IMR-90 (cell line): ENCODE results near the gene TMEM62. TPM values are rescaled to one million over a fixed set of nuclear protein-coding genes. Genes with fewer than 3 reads are reported as not detected.

ENCODE experiments used
- ATAC-seq: fragments of 200-7000 bp; cut with Tn5 transposase; 2 replicates; pipeline ENCODE4 v1.9.1; 2020; ENCODE audit warnings: low read depth, mild to moderate bottlenecking, moderate library complexity
- BruUV-seq: library from RNA; stranded (reverse); fragments of 400-500 nt; replicated peaks from 2 replicates; lab custom pipeline; 2021; lab: Mats Ljungman, UMichigan
- CTCF ChIA-PET: fragments of 300-600 bp; formaldehyde crosslinking; extraction: SDS; loops from one replicate; lab custom pipeline; 2021; ENCODE audit warnings: antibody characterized with exemption; lab: Yijun Ruan, JAX
- POLR2A ChIA-PET: fragments of 300-600 bp; sonication (Branson Sonifier 250); formaldehyde crosslinking; loops from one replicate; lab custom pipeline; 2022; ENCODE audit warnings: antibody characterized with exemption; ENCODE audit not compliant: unreplicated experiment; lab: Charles Lee
- DNase-seq: peaks from one replicate; pipeline ENCODE4 v3.0.0; 2013
- H2AFZ ChIP-seq: replicated peaks from 2 replicates; pipeline ENCODE3; 2013; ENCODE audit warnings: low read length, mild to moderate bottlenecking; ENCODE audit not compliant: poor library complexity
- H2AK5ac ChIP-seq: 2 replicates; pipeline ENCODE4 v1.6.1; 2013; ENCODE audit warnings: low read depth, low read length, inconsistent platforms
- H2AK9ac ChIP-seq: replicated peaks from 2 replicates; pipeline ENCODE3; 2013; ENCODE audit warnings: mild to moderate bottlenecking, low read depth, low read length, moderate library complexity; ENCODE audit not compliant: poor library complexity
- H2BK120ac ChIP-seq: 2 replicates; pipeline ENCODE4 v1.6.1; 2013; ENCODE audit warnings: low read depth, low read length, inconsistent platforms
- H2BK15ac ChIP-seq: 3 replicates; pipeline ENCODE4 v1.6.1; 2013; ENCODE audit warnings: low read depth, low read length, inconsistent platforms
- H2BK20ac ChIP-seq: 2 replicates; pipeline ENCODE4 v1.6.1; 2013; ENCODE audit warnings: low read depth, mild to moderate bottlenecking, inconsistent platforms, low read length, moderate library complexity
- H2BK5ac ChIP-seq: 2 replicates; pipeline ENCODE4 v1.6.1; 2013; ENCODE audit warnings: mild to moderate bottlenecking, low read depth, low read length, inconsistent platforms; ENCODE audit not compliant: poor library complexity, severe bottlenecking
- H3K14ac ChIP-seq: replicated peaks from 2 replicates; pipeline ENCODE4 v1.6.1; 2013; ENCODE audit warnings: low read depth, low read length, inconsistent platforms
- H3K18ac ChIP-seq: 2 replicates; pipeline ENCODE4 v1.6.1; 2013; ENCODE audit warnings: low read depth, low read length, control low read depth
- H3K23ac ChIP-seq: 2 replicates; pipeline ENCODE4 v1.6.1; 2013; ENCODE audit warnings: low read depth, low read length, inconsistent platforms
- H3K27ac ChIP-seq: 2 replicates; pipeline ENCODE4 v1.5.1; 2013; ENCODE audit warnings: mild to moderate bottlenecking, control low read depth, low read length; ENCODE audit not compliant: insufficient read depth
- H3K27me3 ChIP-seq: 2 replicates; pipeline ENCODE4 v1.6.1; 2013; ENCODE audit warnings: low read length; ENCODE audit not compliant: control insufficient read depth, insufficient read depth
- H3K36me3 ChIP-seq: 2 replicates; pipeline ENCODE4 v1.6.1; 2013; ENCODE audit warnings: low read length, mixed read lengths; ENCODE audit not compliant: control insufficient read depth, insufficient read depth
- H3K4ac ChIP-seq: 2 replicates; pipeline ENCODE4 v1.6.1; 2013; ENCODE audit warnings: low read depth, low read length, inconsistent platforms
- H3K4me1 ChIP-seq: 2 replicates; pipeline ENCODE4 v1.6.1; 2013; ENCODE audit warnings: low read length, mixed read lengths; ENCODE audit not compliant: control insufficient read depth, insufficient read depth
- H3K4me2 ChIP-seq: 2 replicates; pipeline ENCODE4 v1.6.1; 2013; ENCODE audit warnings: low read depth, mild to moderate bottlenecking, control low read depth, low read length, moderate library complexity
- H3K4me3 ChIP-seq: 2 replicates; pipeline ENCODE4 v1.5.1; 2013; ENCODE audit warnings: low read depth, mild to moderate bottlenecking, control low read depth, low read length, moderate library complexity; ENCODE audit not compliant: insufficient read depth
- H3K56ac ChIP-seq: 2 replicates; pipeline ENCODE4 v1.6.1; 2013; ENCODE audit warnings: low read length, inconsistent platforms; ENCODE audit not compliant: insufficient read depth; ENCODE audit errors: extremely low read depth
- H3K79me1 ChIP-seq, 2 experiments: 2 replicates each; pipeline ENCODE4 v1.6.1; 2013; ENCODE audit warnings: low read length in 2 of 2, inconsistent platforms in 1 of 2, low read depth in 1 of 2
- H3K9ac ChIP-seq: 2 replicates; pipeline ENCODE4 v1.6.1; 2013; ENCODE audit warnings: low read depth, low read length, control low read depth
- H3K9me1 ChIP-seq: 2 replicates; pipeline ENCODE4 v1.6.1; 2013; ENCODE audit warnings: low read length, inconsistent platforms; ENCODE audit not compliant: insufficient read depth
- H3K9me3 ChIP-seq: 2 replicates; pipeline ENCODE4 v1.6.1; 2013; ENCODE audit warnings: low read length; ENCODE audit not compliant: control insufficient read depth, insufficient read depth
- H4K20me1 ChIP-seq: 2 replicates; pipeline ENCODE4 v1.6.1; 2013; ENCODE audit warnings: low read length, inconsistent platforms; ENCODE audit not compliant: insufficient read depth
- H4K5ac ChIP-seq: 2 replicates; pipeline ENCODE4 v1.6.1; 2013; ENCODE audit warnings: mild to moderate bottlenecking, low read depth, low read length, control low read depth
- H4K8ac ChIP-seq, 2 experiments: 2 replicates each; pipeline ENCODE4 v1.6.1; 2013; ENCODE audit warnings: low read depth in 2 of 2, low read length in 2 of 2, control low read depth in 1 of 2, inconsistent platforms in 1 of 2
- H4K91ac ChIP-seq: 2 replicates; pipeline ENCODE4 v1.6.1; 2013; ENCODE audit warnings: low read depth, low read length, inconsistent platforms; ENCODE audit not compliant: insufficient read depth
- BHLHE40 ChIP-seq: fragments of 150-350 bp; IDR thresholded peaks from 2 replicates; pipeline ENCODE4 v1.6.1; 2016; ENCODE audit warnings: mild to moderate bottlenecking, low read depth, low read length
- CEBPB ChIP-seq: IDR thresholded peaks from 2 replicates; pipeline ENCODE4 v1.6.1; 2012; ENCODE audit warnings: low read depth, low read length, improper control_type of control experiment
- CHD1 ChIP-seq: IDR thresholded peaks from 2 replicates; pipeline ENCODE4 v1.6.1; 2012; ENCODE audit warnings: low read depth, low read length, improper control_type of control experiment
- FOS ChIP-seq: fragments of 150-350 bp; IDR thresholded peaks from 2 replicates; pipeline ENCODE4 v1.6.1; 2016; ENCODE audit warnings: low read depth, low read length
- MAFK ChIP-seq: IDR thresholded peaks from 2 replicates; pipeline ENCODE4 v1.6.1; 2012; ENCODE audit warnings: low read depth, low read length, improper control_type of control experiment
- MAZ ChIP-seq: IDR thresholded peaks from 2 replicates; pipeline ENCODE4 v1.6.1; 2012; ENCODE audit warnings: low read depth, mild to moderate bottlenecking, low read length, improper control_type of control experiment, moderate library complexity, borderline replicate concordance
- MXI1 ChIP-seq: IDR thresholded peaks from 2 replicates; pipeline ENCODE4 v1.6.1; 2012; ENCODE audit warnings: low read depth, mild to moderate bottlenecking, low read length, moderate library complexity, borderline replicate concordance
- NFE2L2 ChIP-seq: fragments of 150-350 bp; IDR thresholded peaks from 2 replicates; pipeline ENCODE4 v1.6.1; 2016; ENCODE audit warnings: low read depth, mild to moderate bottlenecking, low read length
- POLR2A ChIP-seq: IDR thresholded peaks from 2 replicates; pipeline ENCODE4 v1.6.1; 2012; ENCODE audit warnings: mild to moderate bottlenecking, low read depth, low read length
- RAD21 ChIP-seq: IDR thresholded peaks from 2 replicates; pipeline ENCODE4 v1.6.1; 2012; ENCODE audit warnings: low read length, improper control_type of control experiment
- RCOR1 ChIP-seq: IDR thresholded peaks from 2 replicates; pipeline ENCODE4 v1.6.1; 2012; ENCODE audit warnings: mild to moderate bottlenecking, low read length, improper control_type of control experiment; ENCODE audit not compliant: insufficient replicate concordance
- RFX5 ChIP-seq: IDR thresholded peaks from 2 replicates; pipeline ENCODE4 v1.8.0; 2012; ENCODE audit warnings: low read depth, mild to moderate bottlenecking, low read length, moderate library complexity
- SMC3 ChIP-seq: fragments of 150-350 bp; IDR thresholded peaks from 2 replicates; pipeline ENCODE4 v1.6.1; 2016; ENCODE audit warnings: low read depth, mild to moderate bottlenecking, antibody characterized with exemption, low read length, moderate library complexity
- USF2 ChIP-seq: fragments of 150-350 bp; IDR thresholded peaks from 2 replicates; pipeline ENCODE4 v1.6.1; 2017; ENCODE audit warnings: mild to moderate bottlenecking, antibody characterized with exemption, low read length, low read depth
- WGBS, 2 experiments: methylation state at CpG; one replicate each; pipeline versions ENCODE4 v1.1.5 to v1.1.7; 2013; ENCODE audit warnings: missing lambda C conversion rate in 2 of 2; ENCODE audit not compliant: insufficient read length in 1 of 2; ENCODE audit errors: extremely low coverage in 2 of 2; 5-methylcytosine and 5-hydroxymethylcytosine counted together
- dilution Hi-C: fragments of 300-500 bp; cut with HindIII; formaldehyde crosslinking; loops from one replicate; pipeline ENCODE4 v1.14.3; 2018; ENCODE audit warnings: low sequenced_read_pairs; ENCODE audit not compliant: unreplicated experiment
- in situ Hi-C: fragments of 300-500 bp; cut with MboI; formaldehyde crosslinking; loops from 3 replicates; pipeline ENCODE4 v1.14.3; 2019; ENCODE audit warnings: low sequenced_read_pairs, inconsistent platforms, mixed read lengths
- intact Hi-C: fragments of 100-400 bp; cut with micrococcal nuclease; formaldehyde crosslinking; loops from 2 replicates; pipeline ENCODE4 v1.10.0; 2022
- polyA plus RNA-seq, 3 experiments: library from polyadenylated mRNA; depleted of rRNA; stranded (reverse); fragments of >200 nt; gene quantifications; 2 replicates each; pipeline ENCODE4 v1.2.3, GENCODE V29; 2012; ENCODE audit warnings: low replicate concordance in 1 of 3
- total RNA-seq: library from RNA; depleted of rRNA; stranded (reverse); fragments of >200 nt; gene quantifications from 2 replicates; pipeline ENCODE4 v1.2.3, GENCODE V29; 2012
- TF ChIP-seq, protein P1 (sequence below): conservative IDR thresholded peaks from 2 replicates; pipeline ENCODE4 v1.5.1; 2012; ENCODE audit warnings: mild to moderate bottlenecking, low read depth, low read length, improper control_type of control experiment
- TF ChIP-seq, protein P2 (sequence below): fragments of 150-350 bp; IDR thresholded peaks from 2 replicates; pipeline ENCODE4 v1.6.1; 2016; ENCODE audit warnings: low read depth, mild to moderate bottlenecking, low read length, moderate library complexity, borderline replicate concordance

TMEM62 gene
- total and polyA plus RNA-seq, 2 of the 4 experiments (the other 2 are of a cell fraction) = 3.7 to 5.6 TPM

- TF ChIP-seq MXI1 (no peak), NFE2L2 (no peak), BHLHE40 (no peak), MAFK (no peak), USF2 (no peak), MAZ (no peak), RFX5 (no peak), CHD1 (no peak), RAD21 (no peak), RCOR1 (no peak), SMC3 (no peak), POLR2A (no peak), FOS (no peak), CEBPB (no peak)
- TF ChIP-seq, protein P1, sequence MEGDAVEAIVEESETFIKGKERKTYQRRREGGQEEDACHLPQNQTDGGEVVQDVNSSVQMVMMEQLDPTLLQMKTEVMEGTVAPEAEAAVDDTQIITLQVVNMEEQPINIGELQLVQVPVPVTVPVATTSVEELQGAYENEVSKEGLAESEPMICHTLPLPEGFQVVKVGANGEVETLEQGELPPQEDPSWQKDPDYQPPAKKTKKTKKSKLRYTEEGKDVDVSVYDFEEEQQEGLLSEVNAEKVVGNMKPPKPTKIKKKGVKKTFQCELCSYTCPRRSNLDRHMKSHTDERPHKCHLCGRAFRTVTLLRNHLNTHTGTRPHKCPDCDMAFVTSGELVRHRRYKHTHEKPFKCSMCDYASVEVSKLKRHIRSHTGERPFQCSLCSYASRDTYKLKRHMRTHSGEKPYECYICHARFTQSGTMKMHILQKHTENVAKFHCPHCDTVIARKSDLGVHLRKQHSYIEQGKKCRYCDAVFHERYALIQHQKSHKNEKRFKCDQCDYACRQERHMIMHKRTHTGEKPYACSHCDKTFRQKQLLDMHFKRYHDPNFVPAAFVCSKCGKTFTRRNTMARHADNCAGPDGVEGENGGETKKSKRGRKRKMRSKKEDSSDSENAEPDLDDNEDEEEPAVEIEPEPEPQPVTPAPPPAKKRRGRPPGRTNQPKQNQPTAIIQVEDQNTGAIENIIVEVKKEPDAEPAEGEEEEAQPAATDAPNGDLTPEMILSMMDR = no peak
- TF ChIP-seq, protein P2, sequence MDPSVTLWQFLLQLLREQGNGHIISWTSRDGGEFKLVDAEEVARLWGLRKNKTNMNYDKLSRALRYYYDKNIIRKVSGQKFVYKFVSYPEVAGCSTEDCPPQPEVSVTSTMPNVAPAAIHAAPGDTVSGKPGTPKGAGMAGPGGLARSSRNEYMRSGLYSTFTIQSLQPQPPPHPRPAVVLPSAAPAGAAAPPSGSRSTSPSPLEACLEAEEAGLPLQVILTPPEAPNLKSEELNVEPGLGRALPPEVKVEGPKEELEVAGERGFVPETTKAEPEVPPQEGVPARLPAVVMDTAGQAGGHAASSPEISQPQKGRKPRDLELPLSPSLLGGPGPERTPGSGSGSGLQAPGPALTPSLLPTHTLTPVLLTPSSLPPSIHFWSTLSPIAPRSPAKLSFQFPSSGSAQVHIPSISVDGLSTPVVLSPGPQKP = no peak
- H4K5ac ChIP-seq = no peak overlapping the region
- no peak overlapping the region for H2BK5ac ChIP-seq
- H3K4me2 ChIP-seq = no peak overlapping the region
- H2BK15ac ChIP-seq = no peak overlapping the region
- no peak overlapping the region for H3K4me3 ChIP-seq
- H3K23ac ChIP-seq = no peak overlapping the region
- in situ Hi-C loops = no loop called here
- no CpG with 5 or more reads among the region's 3 CpGs for WGBS, 2 experiments
- no peak overlapping the region for H3K18ac ChIP-seq
- no peak overlapping the region for H2BK120ac ChIP-seq
- no peak overlapping the region for H4K8ac ChIP-seq
- H4K91ac ChIP-seq = no peak overlapping the region
- H3K9ac ChIP-seq = no peak overlapping the region
- H3K79me1 ChIP-seq = no peaks in the 10 kb centered on the region
- no TSS peak for BruUV-seq
- no peak overlapping the region for H2AFZ ChIP-seq
- no peak overlapping the region for H3K4ac ChIP-seq
- H3K36me3 ChIP-seq = peaks cover 9% of the 10 kb centered on the region
- H3K9me3 ChIP-seq = peaks cover 2% of the 10 kb centered on the region; the same call in 1 of the 2 replicates
- no peaks in the 10 kb centered on the region for H3K9me1 ChIP-seq
- no peak overlapping the region for H2AK9ac ChIP-seq
- intact Hi-C loops = no loop called here
- ChIA-PET POLR2A (no interaction called here), CTCF (interaction anchor here (0.7 kb wide), 1 partner anchor 446 kb away, joined by 6 read pairs; no protein-coding TSS in a partner anchor)
- peaks cover 13% of the 10 kb centered on the region for H3K27me3 ChIP-seq
- H3K27ac ChIP-seq = no peak overlapping the region
- H3K14ac ChIP-seq = no peak overlapping the region
- H3K56ac ChIP-seq = no peak overlapping the region
- ATAC-seq (no peak), DNase-seq (no peak)
- no peaks in the 10 kb centered on the region; the same call in 1 of the 2 replicates for H3K4me1 ChIP-seq
- dilution Hi-C loops = no loop called here
- H4K20me1 ChIP-seq = no peaks in the 10 kb centered on the region
- H2BK20ac ChIP-seq = no peak overlapping the region
- no peak overlapping the region for H2AK5ac ChIP-seq
Measured at GRCh38 chr15:43199945-43200488, 66.6 kb downstream of the TMEM62 start.
